Body of pancreas (tissue), 4 donors: ENCODE data around the gene KRT1. TPM values are rescaled to one million over a fixed set of nuclear protein-coding genes. Genes with fewer than 3 reads are reported as not detected.

Source experiments
- ATAC-seq: fragments of 150-250 bp; one replicate; pipeline ENCODE4 v1.9.1; 2016
- DNase-seq, 4 donors: peaks; one replicate each; pipeline ENCODE4 v3.0.0-alpha.2; 2019
- H3K27ac ChIP-seq, 4 donors: fragments of 200-600 bp; sonication (generic); 1 replicate in 3 of 4; 2 replicates in 1 of 4; pipeline versions ENCODE4 v1.5.1 to v1.6.1; 2016 to 2019; ENCODE audit warnings: mild to moderate bottlenecking in 1 of 4, mixed read lengths in 1 of 4, moderate library complexity in 1 of 4
- H3K27me3 ChIP-seq, 2 donors: fragments of 200-600 bp; sonication (generic); one replicate each; pipeline ENCODE4 v1.6.0; 2016; ENCODE audit warnings: mild to moderate bottlenecking in 1 of 2
- H3K36me3 ChIP-seq, 2 donors: fragments of 200-600 bp; sonication (generic); replicated peaks in 1 of 2; 2 replicates each; pipeline ENCODE4 v1.5.1; 2016; ENCODE audit warnings: low read depth in 2 of 2; ENCODE audit not compliant: insufficient read depth in 1 of 2
- H3K4me1 ChIP-seq: fragments of 200-600 bp; sonication (generic); one replicate; pipeline ENCODE4 v1.6.0; 2016
- H3K4me3 ChIP-seq, 2 donors: fragments of 200-600 bp; sonication (generic); 1 replicate in 1 of 2; 2 replicates in 1 of 2; pipeline ENCODE4 v1.5.1; 2016 to 2019
- H3K9me3 ChIP-seq, 3 donors: fragments of 200-600 bp; sonication (generic); 1 replicate in 2 of 3; 2 replicates in 1 of 3; pipeline ENCODE4 v1.5.1; 2016
- CTCF ChIP-seq, 7 experiments: fragments of 450-650 bp in 4 of 7; fragments of 200-600 bp in 3 of 7; sonication (generic) in 3 of 7; IDR thresholded peaks; one replicate each; pipeline ENCODE4 v1.5.1; 2016 to 2019; ENCODE audit warnings: antibody characterized with exemption in 7 of 7
- POLR2A ChIP-seq, 3 donors: fragments of 450-650 bp; IDR thresholded peaks; one replicate each; pipeline ENCODE4 v1.6.1; 2016; ENCODE audit warnings: antibody characterized with exemption in 3 of 3, mild to moderate bottlenecking in 2 of 3
- WGBS, 2 donors: methylation state at CpG; one replicate each; pipeline ENCODE4 v1.1.5; 2017; 5-methylcytosine and 5-hydroxymethylcytosine counted together
- intact Hi-C: fragments of 100-400 bp; cut with DNase I; formaldehyde crosslinking; loops from one replicate; pipeline ENCODE4 v1.15.1; 2023
- total RNA-seq, 2 donors: library from RNA; depleted of rRNA; stranded (reverse); fragments of >200 nt; gene quantifications; one replicate each; pipeline ENCODE4 v1.1.0, GENCODE V29; 2016

KRT1 gene
- total RNA-seq, 2 donors from 2014 or later, result not detected

- no peak for ATAC-seq
- peaks cover 4% of the 10 kb centered on the region for H3K4me1 ChIP-seq
- intact Hi-C loops, result no loop called here
- WGBS, 2 donors, result 58 to 59% methylated on average over 3 of the region's 3 CpGs
- no peaks in the 10 kb centered on the region for H3K27me3 ChIP-seq
- H3K36me3 ChIP-seq, result no peaks in the 10 kb centered on the region
- no peak overlapping the region for H3K4me3 ChIP-seq
- no peaks in the 10 kb centered on the region for H3K9me3 ChIP-seq
- DNase-seq, result no peak
- TF ChIP-seq POLR2A (IDR thresholded peaks at IDR 0.05) (no peak), CTCF (IDR thresholded peaks at IDR 0.05) (no peak)
- no peak overlapping the region for H3K27ac ChIP-seq
Measured at GRCh38 chr12:52686063-52686462, 5.9 kb upstream of the KRT1 start.

GRCh38 chr12:52685406-52685890, 5.2 kb upstream of the KRT1 start:
- TF ChIP-seq CTCF (IDR thresholded peaks at IDR 0.05), result no peak
- TF ChIP-seq POLR2A (IDR thresholded peaks at IDR 0.05), result no peak
- 50 to 58% methylated on average over 5 to 6 of the region's 6 CpGs for WGBS, 2 donors
- intact Hi-C loops, result no loop called here
- Histone ChIP-seq H3K36me3 (no peaks in the 10 kb centered on the region), H3K9me3 (no peaks in the 10 kb centered on the region), H3K4me3 (no peak overlapping the region), H3K27me3 (no peaks in the 10 kb centered on the region), H3K27ac (no peak overlapping the region), H3K4me1 (no peaks in the 10 kb centered on the region)
- ATAC-seq (no peak), DNase-seq (no peak)

GRCh38 chr12:52684431-52684830, 4.2 kb upstream of the KRT1 start:
- ATAC-seq (no peak), DNase-seq (no peak)
- Histone ChIP-seq H3K27me3 (no peaks in the 10 kb centered on the region), H3K4me1 (no peaks in the 10 kb centered on the region), H3K36me3 (no peaks in the 10 kb centered on the region), H3K9me3 (no peaks in the 10 kb centered on the region), H3K27ac (no peak overlapping the region), H3K4me3 (no peak overlapping the region)
- TF ChIP-seq POLR2A (IDR thresholded peaks at IDR 0.05), result no peak
- TF ChIP-seq CTCF (IDR thresholded peaks at IDR 0.05), result no peak
- intact Hi-C loops, result no loop called here
- 63 to 82% methylated on average over 2 of the region's 2 CpGs for WGBS, 2 donors

- H3K27me3 ChIP-seq, result no peaks in the 10 kb centered on the region
- WGBS, 2 donors, result 75 to 77% methylated on average over 12 of the region's 12 CpGs
- no peak for ATAC-seq
Measured at GRCh38 chr12:52683575-52684300, 3.5 kb upstream of the KRT1 start.

More at GRCh38 chr12:52683575-52684300, 3.5 kb upstream of the KRT1 start:
- no peak overlapping the region for H3K4me3 ChIP-seq
- H3K4me1 ChIP-seq, result no peaks in the 10 kb centered on the region
- H3K36me3 ChIP-seq, result no peaks in the 10 kb centered on the region
- DNase-seq, result no peak
- H3K27ac ChIP-seq, result no peak overlapping the region
- no peaks in the 10 kb centered on the region for H3K9me3 ChIP-seq
- TF ChIP-seq CTCF (IDR thresholded peaks at IDR 0.05), result no peak
- no peak for TF ChIP-seq POLR2A (IDR thresholded peaks at IDR 0.05)
- intact Hi-C loops, result no loop called here
